WTC11 (cell line): Measurements from ENCODE around the gene PIGU. TPM values are rescaled to one million over a fixed set of nuclear protein-coding genes. Genes with fewer than 3 reads are reported as not detected.

Experiments
- ATAC-seq: fragments of 200-7000 bp; cut with Tn5 transposase; 2 replicates; pipeline ENCODE4 v1.10.0; 2021; ENCODE audit warnings: mild to moderate bottlenecking, moderate library complexity
- CTCF ChIA-PET: fragments of 300-600 bp; sonication (Branson Sonifier 250); formaldehyde crosslinking; loops from one replicate; lab custom pipeline; 2021; ENCODE audit warnings: antibody characterized with exemption; lab: Charles Lee
- POLR2A ChIA-PET: fragments of 350-600 bp; sonication (Branson Sonifier 250); formaldehyde crosslinking; loops from one replicate; lab custom pipeline; 2021; ENCODE audit warnings: antibody characterized with exemption; lab: Charles Lee
- DNase-seq: peaks from one replicate; pipeline ENCODE4 v3.0.0; 2021; ENCODE audit warnings: low spot score
- H3K27ac Mint-ChIP-seq: 2 replicates; pipeline ENCODE4 v1.8.0; 2021; ENCODE audit warnings: mixed read lengths
- H3K27me3 Mint-ChIP-seq: 2 replicates; pipeline ENCODE4 v1.8.0; 2021; ENCODE audit warnings: low read depth, mild to moderate bottlenecking, moderate library complexity, mixed read lengths
- H3K36me3 Mint-ChIP-seq: 2 replicates; pipeline ENCODE4 v1.8.0; 2021; ENCODE audit warnings: mixed read lengths
- H3K4me1 Mint-ChIP-seq: 2 replicates; pipeline ENCODE4 v1.8.0; 2022; ENCODE audit warnings: mixed read lengths
- H3K4me3 Mint-ChIP-seq: 2 replicates; pipeline ENCODE4 v1.8.0; 2021; ENCODE audit warnings: mild to moderate bottlenecking, moderate library complexity, mixed read lengths
- H3K9me3 Mint-ChIP-seq: 2 replicates; pipeline ENCODE4 v1.8.0; 2021; ENCODE audit warnings: mixed read lengths
- ETV6 ChIP-seq: sonication (generic); formaldehyde crosslinking; IDR thresholded peaks from 2 replicates; pipeline ENCODE4 v1.8.1; 2022; ENCODE audit warnings: mild to moderate bottlenecking, missing genetic modification reagents
- FOXK1 ChIP-seq: sonication (generic); formaldehyde crosslinking; IDR thresholded peaks from 2 replicates; pipeline ENCODE4 v1.8.0; 2022; ENCODE audit warnings: mild to moderate bottlenecking, moderate library complexity, missing genetic modification reagents
- FOXP1 ChIP-seq: sonication (generic); formaldehyde crosslinking; IDR thresholded peaks from 2 replicates; pipeline ENCODE4 v1.8.0; 2022; ENCODE audit warnings: missing genetic modification reagents, mild to moderate bottlenecking, moderate library complexity, borderline replicate concordance
- GTF2I ChIP-seq: fragments of 250-450 bp; sonication (Bioruptor Pico); conservative IDR thresholded peaks from 2 replicates; pipeline ENCODE4 v1.4.0; 2021; ENCODE audit warnings: mild to moderate bottlenecking
- MYBL2 ChIP-seq: sonication (generic); formaldehyde crosslinking; IDR thresholded peaks from 2 replicates; pipeline ENCODE4 v1.8.1; 2023; ENCODE audit warnings: mild to moderate bottlenecking, moderate library complexity, missing genetic modification reagents
- NFE2L1 ChIP-seq: sonication (generic); formaldehyde crosslinking; IDR thresholded peaks from 2 replicates; pipeline ENCODE4 v1.8.1; 2023; ENCODE audit warnings: missing genetic modification reagents
- NR3C1 ChIP-seq: sonication (generic); formaldehyde crosslinking; conservative IDR thresholded peaks from 2 replicates; pipeline ENCODE4 v1.8.1; 2023; ENCODE audit warnings: low read depth, mild to moderate bottlenecking, missing genetic modification reagents
- TEAD1 ChIP-seq: sonication (generic); formaldehyde crosslinking; IDR thresholded peaks from 2 replicates; pipeline ENCODE4 v1.8.0; 2022; ENCODE audit warnings: mild to moderate bottlenecking, missing genetic modification reagents
- total RNA-seq: library from RNA; stranded (reverse); gene quantifications from 3 replicates; pipeline ENCODE4 v1.2.3, GENCODE V29; 2021
- TF ChIP-seq, protein P1 (sequence below): sonication (generic); formaldehyde crosslinking; IDR thresholded peaks from 2 replicates; pipeline ENCODE4 v1.8.1; 2023; ENCODE audit warnings: mild to moderate bottlenecking, missing genetic modification reagents, borderline replicate concordance
- TF ChIP-seq, protein P2 (sequence below): fragments of 250-450 bp; sonication (Bioruptor Pico); IDR thresholded peaks from 2 replicates; pipeline ENCODE4 v1.8.0; 2021; ENCODE audit warnings: mild to moderate bottlenecking
- TF ChIP-seq, protein P3 (sequence below): sonication (generic); formaldehyde crosslinking; IDR thresholded peaks from 2 replicates; pipeline ENCODE4 v1.8.1; 2023; ENCODE audit warnings: mild to moderate bottlenecking, moderate library complexity, missing genetic modification reagents
- TF ChIP-seq, protein P4 (sequence below): sonication (generic); formaldehyde crosslinking; IDR thresholded peaks from 2 replicates; pipeline ENCODE4 v1.8.0; 2023; ENCODE audit warnings: mild to moderate bottlenecking, missing genetic modification reagents
- TF ChIP-seq, protein P5 (sequence below): fragments of 200-600 bp; IDR thresholded peaks from 2 replicates; pipeline ENCODE4 v1.8.0; 2022; ENCODE audit warnings: antibody characterized with exemption

PIGU gene
- total RNA-seq, 1 experiment from 2014 or later, result 24.8 TPM

DNA sequence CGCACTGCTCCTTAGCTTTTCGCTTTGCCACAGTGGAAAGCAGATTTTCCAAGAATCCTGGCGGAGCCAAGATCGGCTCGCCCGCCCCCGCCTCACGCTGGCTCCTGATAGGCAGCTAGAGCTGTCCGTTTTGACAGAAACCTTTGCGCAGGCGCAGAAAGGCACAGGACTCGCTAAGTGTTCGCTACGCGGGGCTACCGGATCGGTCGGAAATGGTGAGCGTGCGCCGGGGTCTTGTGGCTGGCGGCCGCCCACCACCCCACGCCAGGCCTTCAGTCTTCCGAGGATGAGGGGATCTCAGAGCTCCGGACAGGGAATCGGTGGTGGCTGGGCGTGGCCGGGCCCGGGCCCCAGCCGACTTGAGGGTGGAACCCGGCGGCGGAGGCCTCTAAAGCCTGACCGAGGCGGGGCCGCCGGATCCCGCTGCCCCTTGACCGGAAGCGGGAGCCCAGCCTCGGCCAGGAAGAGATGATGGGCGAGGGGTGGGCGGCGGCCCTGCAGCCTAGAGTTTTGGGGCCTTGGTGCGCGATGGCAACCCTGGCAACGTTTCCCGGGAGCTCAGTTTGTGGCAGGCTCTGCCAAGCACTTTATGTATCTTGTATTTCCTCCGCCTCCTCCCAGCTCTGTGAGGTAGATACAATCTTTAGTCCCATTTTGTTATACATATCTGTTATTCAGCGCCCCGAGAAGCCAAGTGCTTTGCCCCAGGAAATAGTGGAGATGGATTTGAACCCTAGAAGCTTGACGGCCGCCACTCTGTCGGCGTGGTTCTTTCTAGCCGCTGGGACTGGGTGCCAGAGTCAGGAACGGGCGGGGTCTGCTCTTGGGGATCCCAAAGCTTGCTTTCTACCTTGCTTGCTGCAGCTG, 160.4 kb downstream of the PIGU start, which contains the start of gene DYNLRB1 (continued):
- TF ChIP-seq, protein P1, sequence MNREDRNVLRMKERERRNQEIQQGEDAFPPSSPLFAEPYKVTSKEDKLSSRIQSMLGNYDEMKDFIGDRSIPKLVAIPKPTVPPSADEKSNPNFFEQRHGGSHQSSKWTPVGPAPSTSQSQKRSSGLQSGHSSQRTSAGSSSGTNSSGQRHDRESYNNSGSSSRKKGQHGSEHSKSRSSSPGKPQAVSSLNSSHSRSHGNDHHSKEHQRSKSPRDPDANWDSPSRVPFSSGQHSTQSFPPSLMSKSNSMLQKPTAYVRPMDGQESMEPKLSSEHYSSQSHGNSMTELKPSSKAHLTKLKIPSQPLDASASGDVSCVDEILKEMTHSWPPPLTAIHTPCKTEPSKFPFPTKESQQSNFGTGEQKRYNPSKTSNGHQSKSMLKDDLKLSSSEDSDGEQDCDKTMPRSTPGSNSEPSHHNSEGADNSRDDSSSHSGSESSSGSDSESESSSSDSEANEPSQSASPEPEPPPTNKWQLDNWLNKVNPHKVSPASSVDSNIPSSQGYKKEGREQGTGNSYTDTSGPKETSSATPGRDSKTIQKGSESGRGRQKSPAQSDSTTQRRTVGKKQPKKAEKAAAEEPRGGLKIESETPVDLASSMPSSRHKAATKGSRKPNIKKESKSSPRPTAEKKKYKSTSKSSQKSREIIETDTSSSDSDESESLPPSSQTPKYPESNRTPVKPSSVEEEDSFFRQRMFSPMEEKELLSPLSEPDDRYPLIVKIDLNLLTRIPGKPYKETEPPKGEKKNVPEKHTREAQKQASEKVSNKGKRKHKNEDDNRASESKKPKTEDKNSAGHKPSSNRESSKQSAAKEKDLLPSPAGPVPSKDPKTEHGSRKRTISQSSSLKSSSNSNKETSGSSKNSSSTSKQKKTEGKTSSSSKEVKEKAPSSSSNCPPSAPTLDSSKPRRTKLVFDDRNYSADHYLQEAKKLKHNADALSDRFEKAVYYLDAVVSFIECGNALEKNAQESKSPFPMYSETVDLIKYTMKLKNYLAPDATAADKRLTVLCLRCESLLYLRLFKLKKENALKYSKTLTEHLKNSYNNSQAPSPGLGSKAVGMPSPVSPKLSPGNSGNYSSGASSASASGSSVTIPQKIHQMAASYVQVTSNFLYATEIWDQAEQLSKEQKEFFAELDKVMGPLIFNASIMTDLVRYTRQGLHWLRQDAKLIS (CRISPR knock-in tag), result no peak
- TF ChIP-seq, protein P2, sequence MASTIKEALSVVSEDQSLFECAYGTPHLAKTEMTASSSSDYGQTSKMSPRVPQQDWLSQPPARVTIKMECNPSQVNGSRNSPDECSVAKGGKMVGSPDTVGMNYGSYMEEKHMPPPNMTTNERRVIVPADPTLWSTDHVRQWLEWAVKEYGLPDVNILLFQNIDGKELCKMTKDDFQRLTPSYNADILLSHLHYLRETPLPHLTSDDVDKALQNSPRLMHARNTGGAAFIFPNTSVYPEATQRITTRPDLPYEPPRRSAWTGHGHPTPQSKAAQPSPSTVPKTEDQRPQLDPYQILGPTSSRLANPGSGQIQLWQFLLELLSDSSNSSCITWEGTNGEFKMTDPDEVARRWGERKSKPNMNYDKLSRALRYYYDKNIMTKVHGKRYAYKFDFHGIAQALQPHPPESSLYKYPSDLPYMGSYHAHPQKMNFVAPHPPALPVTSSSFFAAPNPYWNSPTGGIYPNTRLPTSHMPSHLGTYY, result no peak
- TF ChIP-seq, protein P3, sequence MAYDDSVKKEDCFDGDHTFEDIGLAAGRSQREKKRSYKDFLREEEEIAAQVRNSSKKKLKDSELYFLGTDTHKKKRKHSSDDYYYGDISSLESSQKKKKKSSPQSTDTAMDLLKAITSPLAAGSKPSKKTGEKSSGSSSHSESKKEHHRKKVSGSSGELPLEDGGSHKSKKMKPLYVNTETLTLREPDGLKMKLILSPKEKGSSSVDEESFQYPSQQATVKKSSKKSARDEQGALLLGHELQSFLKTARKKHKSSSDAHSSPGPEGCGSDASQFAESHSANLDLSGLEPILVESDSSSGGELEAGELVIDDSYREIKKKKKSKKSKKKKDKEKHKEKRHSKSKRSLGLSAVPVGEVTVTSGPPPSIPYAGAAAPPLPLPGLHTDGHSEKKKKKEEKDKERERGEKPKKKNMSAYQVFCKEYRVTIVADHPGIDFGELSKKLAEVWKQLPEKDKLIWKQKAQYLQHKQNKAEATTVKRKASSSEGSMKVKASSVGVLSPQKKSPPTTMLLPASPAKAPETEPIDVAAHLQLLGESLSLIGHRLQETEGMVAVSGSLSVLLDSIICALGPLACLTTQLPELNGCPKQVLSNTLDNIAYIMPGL (CRISPR knock-in tag), result peak; percentile 72; the same call in 1 of the 2 replicates
- TF ChIP-seq, protein P4, sequence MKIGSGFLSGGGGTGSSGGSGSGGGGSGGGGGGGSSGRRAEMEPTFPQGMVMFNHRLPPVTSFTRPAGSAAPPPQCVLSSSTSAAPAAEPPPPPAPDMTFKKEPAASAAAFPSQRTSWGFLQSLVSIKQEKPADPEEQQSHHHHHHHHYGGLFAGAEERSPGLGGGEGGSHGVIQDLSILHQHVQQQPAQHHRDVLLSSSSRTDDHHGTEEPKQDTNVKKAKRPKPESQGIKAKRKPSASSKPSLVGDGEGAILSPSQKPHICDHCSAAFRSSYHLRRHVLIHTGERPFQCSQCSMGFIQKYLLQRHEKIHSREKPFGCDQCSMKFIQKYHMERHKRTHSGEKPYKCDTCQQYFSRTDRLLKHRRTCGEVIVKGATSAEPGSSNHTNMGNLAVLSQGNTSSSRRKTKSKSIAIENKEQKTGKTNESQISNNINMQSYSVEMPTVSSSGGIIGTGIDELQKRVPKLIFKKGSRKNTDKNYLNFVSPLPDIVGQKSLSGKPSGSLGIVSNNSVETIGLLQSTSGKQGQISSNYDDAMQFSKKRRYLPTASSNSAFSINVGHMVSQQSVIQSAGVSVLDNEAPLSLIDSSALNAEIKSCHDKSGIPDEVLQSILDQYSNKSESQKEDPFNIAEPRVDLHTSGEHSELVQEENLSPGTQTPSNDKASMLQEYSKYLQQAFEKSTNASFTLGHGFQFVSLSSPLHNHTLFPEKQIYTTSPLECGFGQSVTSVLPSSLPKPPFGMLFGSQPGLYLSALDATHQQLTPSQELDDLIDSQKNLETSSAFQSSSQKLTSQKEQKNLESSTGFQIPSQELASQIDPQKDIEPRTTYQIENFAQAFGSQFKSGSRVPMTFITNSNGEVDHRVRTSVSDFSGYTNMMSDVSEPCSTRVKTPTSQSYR (CRISPR knock-in tag), result peak; percentile 52; the same call in 1 of the 2 replicates
- TF ChIP-seq, all 79 proteins: peak for 12

DNA sequence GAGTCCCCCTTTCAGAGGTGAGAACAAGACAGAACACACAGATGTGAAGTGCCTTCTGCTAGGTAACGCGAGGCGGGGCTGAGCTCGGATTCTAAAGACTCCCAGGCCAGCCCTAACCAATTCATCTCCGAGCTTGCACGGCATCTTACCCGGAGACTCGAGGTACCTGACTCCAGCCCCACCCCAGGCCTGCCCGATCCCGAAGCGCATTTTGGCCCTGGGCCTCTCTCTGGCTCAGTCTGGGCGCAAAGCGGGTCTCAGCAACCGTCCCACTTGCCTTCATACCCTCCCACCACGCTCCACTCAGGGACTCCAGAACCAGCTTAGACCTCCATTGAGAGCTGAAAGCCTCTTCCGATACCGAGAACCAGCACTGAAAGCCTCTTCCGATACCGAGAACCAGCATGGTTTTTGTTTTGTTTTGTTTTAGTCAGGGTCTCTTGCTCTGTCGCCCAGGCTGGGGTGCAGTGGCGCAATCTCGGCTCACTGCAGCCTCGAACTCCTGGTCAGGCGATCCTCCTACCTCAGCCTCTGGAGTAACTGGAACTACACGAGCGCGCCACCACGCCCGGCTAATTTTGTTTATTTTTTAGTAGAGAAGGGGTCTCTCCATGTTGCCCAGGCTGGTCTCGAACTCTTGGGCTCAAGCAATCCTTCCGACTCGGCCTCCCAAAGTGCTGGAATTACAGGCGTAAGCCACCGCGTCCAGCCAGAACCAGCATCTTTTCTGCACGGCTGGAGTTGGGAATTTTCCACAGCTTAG, 161.2 kb downstream of the PIGU start:
- Mint-ChIP-seq H3K9me3 (no peaks in the 10 kb centered on the region), H3K27me3 (no peaks in the 10 kb centered on the region), H3K36me3 (no peaks in the 10 kb centered on the region), H3K27ac (peak overlapping the region; percentile 98), H3K4me1 (peaks cover 20% of the 10 kb centered on the region), H3K4me3 (peak overlapping the region; percentile 97)
- POLR2A ChIA-PET, result interaction anchor here (0.7 to 1.4 kb wide), 7 partner anchors 10 to 213 kb away, joined by 3 to 12 read pairs (median 4); partner anchors contain the start of genes AHCY and ITCH
- peak; percentile 78 for ATAC-seq
- peak; percentile 85 for DNase-seq
- 0 out of 2 replicates have a peak, but pooled peaks have one; percentile 8 for TF ChIP-seq FOXK1 (CRISPR knock-in tag)
- TF ChIP-seq NFE2L1 (CRISPR knock-in tag), result peak; percentile 31; the same call in 1 of the 2 replicates
- no peak for TF ChIP-seq NR3C1 (CRISPR knock-in tag)
- TF ChIP-seq TEAD1 (CRISPR knock-in tag), result 0 out of 2 replicates have a peak, but pooled peaks have one; percentile 40
- TF ChIP-seq GTF2I (CRISPR knock-in tag), result peak; percentile 75; the same call in 1 of the 2 replicates
- TF ChIP-seq FOXP1 (CRISPR knock-in tag), result peak; percentile 48; the same call in 1 of the 2 replicates
- TF ChIP-seq, protein P5, sequence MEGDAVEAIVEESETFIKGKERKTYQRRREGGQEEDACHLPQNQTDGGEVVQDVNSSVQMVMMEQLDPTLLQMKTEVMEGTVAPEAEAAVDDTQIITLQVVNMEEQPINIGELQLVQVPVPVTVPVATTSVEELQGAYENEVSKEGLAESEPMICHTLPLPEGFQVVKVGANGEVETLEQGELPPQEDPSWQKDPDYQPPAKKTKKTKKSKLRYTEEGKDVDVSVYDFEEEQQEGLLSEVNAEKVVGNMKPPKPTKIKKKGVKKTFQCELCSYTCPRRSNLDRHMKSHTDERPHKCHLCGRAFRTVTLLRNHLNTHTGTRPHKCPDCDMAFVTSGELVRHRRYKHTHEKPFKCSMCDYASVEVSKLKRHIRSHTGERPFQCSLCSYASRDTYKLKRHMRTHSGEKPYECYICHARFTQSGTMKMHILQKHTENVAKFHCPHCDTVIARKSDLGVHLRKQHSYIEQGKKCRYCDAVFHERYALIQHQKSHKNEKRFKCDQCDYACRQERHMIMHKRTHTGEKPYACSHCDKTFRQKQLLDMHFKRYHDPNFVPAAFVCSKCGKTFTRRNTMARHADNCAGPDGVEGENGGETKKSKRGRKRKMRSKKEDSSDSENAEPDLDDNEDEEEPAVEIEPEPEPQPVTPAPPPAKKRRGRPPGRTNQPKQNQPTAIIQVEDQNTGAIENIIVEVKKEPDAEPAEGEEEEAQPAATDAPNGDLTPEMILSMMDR, result no peak
- TF ChIP-seq MYBL2 (CRISPR knock-in tag), result 0 out of 2 replicates have a peak, but pooled peaks have one; percentile 36
- 0 out of 2 replicates have a peak, but pooled peaks have one; percentile 69 for TF ChIP-seq ETV6 (CRISPR knock-in tag)
- CTCF ChIA-PET, result interaction anchor here (0.6 to 4.2 kb wide), 10 partner anchors 9 to 325 kb away, joined by 3 to 60 read pairs (median 6); partner anchors contain the start of gene ITCH
